Mucosa of rectum (tissue), 2 donors: Measurements from ENCODE around the gene MIGA1.
"Not testable (repeated sequence)": the region's sequence is repeated elsewhere in the genome, so short reads cannot be mapped to it uniquely, and the experiment has no call there.

Source experiments
- H3K27ac ChIP-seq, 2 donors: one replicate each; pipeline ENCODE4 v1.7.0; 2013; ENCODE audit warnings: inconsistent platforms in 2 of 2, low read depth in 2 of 2, low read length in 2 of 2
- H3K27me3 ChIP-seq, 2 donors: one replicate each; pipeline ENCODE4 v1.7.0; 2013; ENCODE audit warnings: low read length in 2 of 2; ENCODE audit not compliant: control insufficient read depth in 2 of 2, insufficient read depth in 2 of 2
- H3K36me3 ChIP-seq, 2 donors: one replicate each; pipeline ENCODE4 v1.7.0; 2013; ENCODE audit warnings: low read length in 2 of 2; ENCODE audit not compliant: control insufficient read depth in 2 of 2, insufficient read depth in 2 of 2
- H3K4me1 ChIP-seq, 2 donors: one replicate each; pipeline ENCODE4 v1.7.0; 2013; ENCODE audit warnings: low read length in 2 of 2, mild to moderate bottlenecking in 1 of 2; ENCODE audit not compliant: control insufficient read depth in 2 of 2, insufficient read depth in 2 of 2
- H3K4me3 ChIP-seq, 2 donors: one replicate each; pipeline ENCODE4 v1.7.0; 2013; ENCODE audit warnings: low read length in 2 of 2
- H3K9ac ChIP-seq, 2 donors: one replicate each; pipeline ENCODE4 v1.7.0; 2013; ENCODE audit warnings: low read length in 2 of 2, low read depth in 1 of 2, mild to moderate bottlenecking in 1 of 2
- H3K9me3 ChIP-seq, 2 donors: one replicate each; pipeline ENCODE4 v1.7.0; 2013; ENCODE audit warnings: low read length in 2 of 2; ENCODE audit not compliant: control insufficient read depth in 2 of 2
- donor health status: healthy.
- donor health status: Normal muscosa, but diverticular disease.

MIGA1 gene

GRCh38 chr1:77779529-77780281 lies at the start of gene MIGA1:
Gene MIGA1 (plus strand): TSS chr1:77779649. CDS start chr1:77783253, 3,604 bp downstream.
- Histone ChIP-seq H3K27me3 (no peaks in the 10 kb centered on the region), H3K9ac (peak within 1 kb of the TSS; percentile 78 to 86), H3K4me3 (peak within 1 kb of the TSS; percentile 83 to 95), H3K27ac (peak within 1 kb of the TSS; percentile 58 to 67), H3K9me3 (no peaks in the 10 kb centered on the region), H3K36me3 (peaks cover 0 to 5% of the 10 kb centered on the region in 2 donors), H3K4me1 (peaks cover 0 to 6% of the 10 kb centered on the region in 2 donors)

DNA sequence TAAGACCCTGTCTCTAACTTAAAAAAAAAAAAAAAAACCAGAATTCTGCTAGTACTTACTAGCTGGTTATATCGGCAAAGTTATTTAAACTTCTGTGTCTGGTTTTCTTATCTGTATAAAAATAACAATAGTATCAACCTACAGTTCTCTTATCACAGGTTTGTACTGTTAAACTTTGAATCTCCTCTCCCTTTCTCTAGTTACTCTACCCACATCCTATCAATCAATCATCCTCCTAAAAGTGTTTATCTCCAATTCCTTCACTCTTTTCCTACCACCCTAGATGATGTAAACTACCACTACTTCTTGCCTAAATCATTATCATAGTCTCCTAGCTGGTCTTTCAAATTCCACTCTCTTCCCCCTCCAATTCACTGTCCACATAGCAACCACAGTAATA lies 47.4 kb upstream of the MIGA1 start:
- Histone ChIP-seq H3K27me3 (no peaks in the 10 kb centered on the region), H3K4me3 (no peak overlapping the region), H3K9ac (no peak overlapping the region), H3K4me1 (no peaks in the 10 kb centered on the region), H3K36me3 (peaks cover 28 to 36% of the 10 kb centered on the region in 2 donors), H3K9me3 (no peaks in the 10 kb centered on the region), H3K27ac (no peak overlapping the region)

- no peaks in the 10 kb centered on the region for H3K27me3 ChIP-seq
- peaks cover 14 to 25% of the 10 kb centered on the region in 2 donors for H3K36me3 ChIP-seq
- no peaks in the 10 kb centered on the region for H3K9me3 ChIP-seq
- no peak overlapping the region for H3K9ac ChIP-seq
- H3K27ac ChIP-seq = no peak overlapping the region
- no peaks in the 10 kb centered on the region for H3K4me1 ChIP-seq
- no peak overlapping the region for H3K4me3 ChIP-seq
Measured at GRCh38 chr1:77739235-77739634, 40.2 kb upstream of the MIGA1 start.

GRCh38 chr1:77741316-77741715 lies 38.1 kb upstream of the MIGA1 start:
- Histone ChIP-seq H3K4me1 (no peaks in the 10 kb centered on the region), H3K27me3 (no peaks in the 10 kb centered on the region), H3K4me3 (no peak overlapping the region), H3K27ac (no peak overlapping the region), H3K9ac (no peak overlapping the region), H3K36me3 (peaks cover 14 to 18% of the 10 kb centered on the region in 2 donors), H3K9me3 (no peaks in the 10 kb centered on the region)

DNA sequence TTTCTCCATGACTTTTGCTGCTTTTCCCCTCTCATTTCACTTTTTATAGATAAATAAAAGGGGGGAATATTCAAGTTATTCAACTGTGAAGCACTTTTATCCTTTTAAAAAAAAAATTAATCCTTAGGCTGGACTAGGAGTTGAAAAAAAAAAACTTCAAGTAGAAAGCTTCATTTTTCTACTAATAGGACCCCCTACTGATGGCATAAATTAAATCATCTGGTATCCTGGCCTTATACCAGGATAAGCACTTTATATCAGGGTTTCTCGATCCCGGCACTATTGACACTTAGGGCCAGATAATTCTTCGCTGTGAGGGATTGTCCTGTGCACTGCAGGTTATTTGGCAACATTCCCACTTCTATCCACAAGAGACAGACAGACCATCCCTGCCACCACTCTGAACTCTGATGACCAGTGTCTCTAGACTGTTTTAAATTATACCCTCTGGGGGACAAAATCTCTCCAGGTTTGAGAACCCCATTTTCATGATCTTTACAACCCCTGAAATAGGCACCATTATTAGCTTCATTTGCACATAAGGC lies 37.4 kb upstream of the MIGA1 start:
- H3K9me3 ChIP-seq = no peaks in the 10 kb centered on the region
- peaks cover 14 to 16% of the 10 kb centered on the region in 2 donors for H3K36me3 ChIP-seq
- H3K4me3 ChIP-seq = no peak overlapping the region
- no peaks in the 10 kb centered on the region for H3K4me1 ChIP-seq
- no peak overlapping the region for H3K9ac ChIP-seq
- no peak overlapping the region for H3K27ac ChIP-seq
- H3K27me3 ChIP-seq = no peaks in the 10 kb centered on the region

- Histone ChIP-seq H3K36me3 (peaks cover 8 to 9% of the 10 kb centered on the region in 2 donors), H3K27ac (no peak overlapping the region), H3K9me3 (no peaks in the 10 kb centered on the region), H3K4me1 (no peaks in the 10 kb centered on the region), H3K4me3 (no peak overlapping the region), H3K27me3 (no peaks in the 10 kb centered on the region), H3K9ac (no peak overlapping the region)
Measured at GRCh38 chr1:77744576-77744975, 34.9 kb upstream of the MIGA1 start.

- H3K27me3 ChIP-seq, H3K27ac ChIP-seq, H3K4me1 ChIP-seq, H3K9me3 ChIP-seq, H3K4me3 ChIP-seq, H3K9ac ChIP-seq, H3K36me3 ChIP-seq: not testable (repeated sequence)
Measured at GRCh38 chr1:77749489-77749888, 30.0 kb upstream of the MIGA1 start.

- Histone ChIP-seq H3K4me1 (peaks cover 5 to 12% of the 10 kb centered on the region in 2 donors), H3K27ac (no peak overlapping the region), H3K27me3 (no peaks in the 10 kb centered on the region), H3K9me3 (no peaks in the 10 kb centered on the region), H3K4me3 (no peak overlapping the region), H3K9ac (no peak overlapping the region), H3K36me3 (no peaks in the 10 kb centered on the region)
Measured at GRCh38 chr1:77756052-77756754, 23.2 kb upstream of the MIGA1 start.

DNA sequence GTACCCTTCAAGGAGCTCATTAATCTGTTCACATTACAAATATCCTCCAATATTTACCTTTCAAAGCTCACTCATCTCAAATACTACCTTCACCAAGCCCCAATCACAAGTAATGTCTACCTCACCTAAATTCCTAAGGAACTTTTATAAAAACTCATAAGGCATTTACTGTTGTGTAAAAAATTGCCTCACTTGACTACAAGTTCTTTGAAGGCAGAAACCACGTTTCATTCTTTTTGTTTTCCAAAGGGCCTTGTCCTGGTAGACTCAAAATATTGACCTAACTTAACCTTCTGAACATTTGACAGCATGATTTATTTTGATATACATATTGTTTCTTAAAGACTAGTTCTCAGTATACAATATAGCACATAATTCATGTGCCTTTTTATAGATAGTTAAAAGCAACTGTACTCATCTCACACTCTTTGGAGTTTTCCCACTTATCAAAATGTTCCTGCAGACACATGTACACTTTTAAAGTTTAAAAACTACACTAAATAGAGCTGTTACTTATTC lies 22.3 kb upstream of the MIGA1 start:
- Histone ChIP-seq H3K4me3 (no peak overlapping the region), H3K36me3 (no peaks in the 10 kb centered on the region), H3K27ac (no peak overlapping the region), H3K9ac (no peak overlapping the region), H3K4me1 (peaks cover 5 to 9% of the 10 kb centered on the region in 2 donors), H3K9me3 (no peaks in the 10 kb centered on the region), H3K27me3 (no peaks in the 10 kb centered on the region)

- H3K36me3 ChIP-seq = no peaks in the 10 kb centered on the region
- no peaks in the 10 kb centered on the region for H3K27me3 ChIP-seq
- H3K9ac ChIP-seq = no peak overlapping the region
- peaks cover 5 to 9% of the 10 kb centered on the region in 2 donors for H3K4me1 ChIP-seq
- H3K9me3 ChIP-seq = no peaks in the 10 kb centered on the region
- no peak overlapping the region for H3K4me3 ChIP-seq
- H3K27ac ChIP-seq = no peak overlapping the region
Measured at GRCh38 chr1:77757603-77758002, 21.8 kb upstream of the MIGA1 start.
